Neural cell (in vitro differentiated cells): ENCODE results near the gene SDK1. TPM values are rescaled to one million over a fixed set of nuclear protein-coding genes. Genes with fewer than 3 reads are reported as not detected.

ENCODE experiments used
- H2AFZ ChIP-seq: fragments of 200-600, 300-800 bp; sonication (generic), shearing (Covaris generic); 2 replicates; pipeline ENCODE4 v1.6.0; 2014; ENCODE audit warnings: low read depth, mild to moderate bottlenecking, antibody characterized with exemption, low read length, moderate library complexity
- H3F3A ChIP-seq: fragments of 200-600 bp; shearing (Covaris generic); 2 replicates; pipeline ENCODE4 v1.6.1; 2016; ENCODE audit warnings: mild to moderate bottlenecking, moderate library complexity, mixed read lengths, antibody characterized with exemption, low read length; ENCODE audit not compliant: insufficient read depth, poor library complexity, severe bottlenecking
- H3K27ac ChIP-seq: fragments of 200-600, 300-800 bp; sonication (generic), shearing (Covaris generic); 2 replicates; pipeline ENCODE4 v1.5.1; 2014; ENCODE audit warnings: mild to moderate bottlenecking, low read length, moderate library complexity
- H3K27me3 ChIP-seq: fragments of 300-800, 200-600 bp; sonication (generic), shearing (Covaris generic); 2 replicates; pipeline ENCODE4 v1.6.0; 2014; ENCODE audit warnings: mild to moderate bottlenecking, low read depth, low read length, moderate library complexity; ENCODE audit not compliant: insufficient read depth
- H3K36me3 ChIP-seq: fragments of 300-800, 200-600 bp; sonication (generic), shearing (Covaris generic); 2 replicates; pipeline ENCODE4 v1.5.1; 2014; ENCODE audit warnings: mild to moderate bottlenecking, antibody characterized with exemption, low read length, moderate library complexity; ENCODE audit not compliant: insufficient read depth
- H3K4me2 ChIP-seq: fragments of 300-800, 200-600 bp; sonication (generic), shearing (Covaris generic); 2 replicates; pipeline ENCODE4 v1.6.0; 2014; ENCODE audit warnings: mild to moderate bottlenecking, low read length
- H3K4me3 ChIP-seq: fragments of 300-800, 200-600 bp; sonication (generic), shearing (Covaris generic); 2 replicates; pipeline ENCODE4 v1.5.1; 2014; ENCODE audit warnings: mild to moderate bottlenecking, low read length, moderate library complexity
- H3K79me2 ChIP-seq: fragments of 200-600 bp; shearing (Covaris generic); replicated peaks from 2 replicates; pipeline ENCODE4 v1.6.0; 2014; ENCODE audit warnings: mild to moderate bottlenecking, low read length, moderate library complexity; ENCODE audit not compliant: insufficient read depth
- H3K9ac ChIP-seq: fragments of 300-800, 200-600 bp; sonication (generic), shearing (Covaris generic); 2 replicates; pipeline ENCODE4 v1.6.1; 2016; ENCODE audit warnings: mild to moderate bottlenecking, low read length, mixed read lengths
- H3K9me2 ChIP-seq: fragments of 200-600 bp; shearing (Covaris generic); 2 replicates; pipeline ENCODE4 v1.6.1; 2016; ENCODE audit warnings: mild to moderate bottlenecking, low read length, mixed read lengths; ENCODE audit not compliant: insufficient read depth
- H3K9me3 ChIP-seq: fragments of 200-600, 300-800 bp; sonication (generic), shearing (Covaris generic); 2 replicates; pipeline ENCODE4 v1.6.1; 2016; ENCODE audit warnings: mild to moderate bottlenecking, mixed run types, low read length, moderate library complexity, mixed read lengths
- H4K20me1 ChIP-seq: fragments of 200-600 bp; shearing (Covaris generic); 2 replicates; pipeline ENCODE4 v1.6.1; 2016; ENCODE audit warnings: mild to moderate bottlenecking, mixed run types; ENCODE audit not compliant: insufficient read depth
- CTCF ChIP-seq: fragments of 450-650 bp; IDR thresholded peaks from 2 replicates; pipeline ENCODE4 v1.5.1; 2014; ENCODE audit warnings: antibody characterized with exemption, mild to moderate bottlenecking, moderate library complexity; ENCODE audit not compliant: poor library complexity, severe bottlenecking
- EP300 ChIP-seq: fragments of 450-650 bp; conservative IDR thresholded peaks from 2 replicates; pipeline ENCODE4 v1.6.1; 2014; ENCODE audit warnings: antibody characterized with exemption, mild to moderate bottlenecking, moderate library complexity; ENCODE audit not compliant: poor library complexity, severe bottlenecking
- EZH2 ChIP-seq: fragments of 200-600, 300-800 bp; shearing (Covaris generic), sonication (generic); IDR thresholded peaks from 2 replicates; pipeline ENCODE4 v1.6.1; 2014; ENCODE audit warnings: antibody characterized with exemption, low read length, borderline replicate concordance, mild to moderate bottlenecking; ENCODE audit not compliant: insufficient read depth, poor library complexity, severe bottlenecking
- MXI1 ChIP-seq: fragments of 450-650 bp; conservative IDR thresholded peaks from 2 replicates; pipeline ENCODE4 v1.6.1; 2014; ENCODE audit warnings: antibody characterized with exemption, mild to moderate bottlenecking; ENCODE audit not compliant: poor library complexity, severe bottlenecking
- POLR2AphosphoS5 ChIP-seq: IDR thresholded peaks from 2 replicates; pipeline ENCODE4 v1.6.1; 2012
- RAD21 ChIP-seq: fragments of 450-650 bp; conservative IDR thresholded peaks from 2 replicates; pipeline ENCODE4 v1.6.1; 2014; ENCODE audit warnings: antibody characterized with exemption, mild to moderate bottlenecking, moderate library complexity
- REST ChIP-seq: IDR thresholded peaks from 2 replicates; pipeline ENCODE4 v1.6.1; 2012; ENCODE audit warnings: borderline replicate concordance
- SMC3 ChIP-seq: fragments of 450-650 bp; conservative IDR thresholded peaks from 2 replicates; pipeline ENCODE4 v1.6.1; 2014; ENCODE audit warnings: antibody characterized with exemption, mild to moderate bottlenecking, moderate library complexity; ENCODE audit not compliant: poor library complexity
- TAF1 ChIP-seq: IDR thresholded peaks from 2 replicates; pipeline ENCODE4 v1.6.1; 2012; ENCODE audit warnings: low read depth
- polyA plus RNA-seq: library from polyadenylated mRNA; depleted of rRNA; stranded (reverse); fragments of >200 nt; gene quantifications from 2 replicates; pipeline ENCODE4 v1.2.3, GENCODE V29; 2014

SDK1 gene
- polyA plus RNA-seq, 1 donor from 2014 or later = 2.7 TPM

- TF ChIP-seq EP300 (no peak), EZH2 (no peak), REST (no peak), RAD21 (no peak), CTCF (no peak), MXI1 (no peak), POLR2AphosphoS5 (no peak), TAF1 (no peak), SMC3 (no peak)
- Histone ChIP-seq H3K9ac (no peak overlapping the region), H3F3A (no peaks in the 10 kb centered on the region), H2AFZ (no peak overlapping the region), H3K9me2 (no peaks in the 10 kb centered on the region), H3K79me2 (no peaks in the 10 kb centered on the region), H3K36me3 (no peaks in the 10 kb centered on the region), H3K4me2 (no peak overlapping the region), H3K4me3 (no peak overlapping the region), H4K20me1 (no peaks in the 10 kb centered on the region), H3K27ac (no peak overlapping the region), H3K9me3 (no peaks in the 10 kb centered on the region), H3K27me3 (no peaks in the 10 kb centered on the region)
Observed at GRCh38 chr7:4037308-4037707, 736.3 kb downstream of the SDK1 start.

GRCh38 chr7:4037877-4038276, 736.8 kb downstream of the SDK1 start:
- H2AFZ ChIP-seq = no peak overlapping the region
- H3K9me2 ChIP-seq = no peaks in the 10 kb centered on the region

More at GRCh38 chr7:4037877-4038276, 736.8 kb downstream of the SDK1 start:
- no peaks in the 10 kb centered on the region for H3K9me3 ChIP-seq
- no peak overlapping the region for H3K4me3 ChIP-seq
- H3K79me2 ChIP-seq = no peaks in the 10 kb centered on the region
- TF ChIP-seq RAD21 = no peak
- no peak for TF ChIP-seq EZH2
- TF ChIP-seq MXI1 = no peak
- no peak for TF ChIP-seq SMC3
- no peak for TF ChIP-seq EP300
- TF ChIP-seq REST = no peak
- no peak for TF ChIP-seq CTCF
- TF ChIP-seq POLR2AphosphoS5 = no peak
- no peak for TF ChIP-seq TAF1
- no peaks in the 10 kb centered on the region for H3K36me3 ChIP-seq
- H3K4me2 ChIP-seq = no peak overlapping the region
- no peaks in the 10 kb centered on the region for H3F3A ChIP-seq
- no peak overlapping the region for H3K27ac ChIP-seq
- H3K9ac ChIP-seq = no peak overlapping the region
- H3K27me3 ChIP-seq = no peaks in the 10 kb centered on the region
- H4K20me1 ChIP-seq = no peaks in the 10 kb centered on the region
